B cell (primary cell): ENCODE data around the gene FAM20C. TPM values are rescaled to one million over a fixed set of nuclear protein-coding genes. Genes with fewer than 3 reads are reported as not detected.

Experiments
- ATAC-seq: fragments of 200-7000 bp; cut with Tn5 transposase; one replicate; pipeline ENCODE4 v1.10.0; 2021; ENCODE audit warnings: low read depth, mild to moderate bottlenecking, moderate number of reproducible peaks, moderate library complexity
- CTCF ChIA-PET: fragments of 350-600 bp; sonication (Branson Sonifier 250); formaldehyde crosslinking; loops from one replicate; lab custom pipeline; 2021; ENCODE audit warnings: antibody characterized with exemption, inconsistent platforms; lab: Charles Lee
- POLR2A ChIA-PET: fragments of 350-600 bp; sonication (Branson Sonifier 250); formaldehyde crosslinking; loops from one replicate; lab custom pipeline; 2021; ENCODE audit warnings: antibody characterized with exemption; lab: Charles Lee
- DNase-seq: peaks from one replicate; pipeline ENCODE4 v3.0.0; 2013
- H2AFZ ChIP-seq: 2 replicates; pipeline ENCODE4 v1.6.1; 2012; ENCODE audit warnings: mild to moderate bottlenecking, low read depth, low read length; ENCODE audit not compliant: insufficient read depth, poor library complexity, severe bottlenecking
- H3K27ac ChIP-seq, 2 donors: 1 replicate in 1 of 2; 2 replicates in 1 of 2; pipeline ENCODE4 v1.5.1; 2012 to 2013; ENCODE audit warnings: low read length in 2 of 2, mild to moderate bottlenecking in 2 of 2, moderate library complexity in 1 of 2
- H3K27me3 ChIP-seq, 4 experiments: fragments of 200-600 bp in 1 of 4; sonication (generic) in 1 of 4; replicated peaks in 1 of 4; 1 replicate in 2 of 4; 2 replicates in 2 of 4; pipeline versions ENCODE4 v1.6.1 to v1.7.0; 2013 to 2016; ENCODE audit warnings: low read length in 3 of 4, mild to moderate bottlenecking in 2 of 4, mixed read lengths in 1 of 4, moderate library complexity in 1 of 4; ENCODE audit not compliant: insufficient read depth in 4 of 4, control insufficient read depth in 3 of 4; ENCODE audit errors: control extremely low read depth in 1 of 4
- H3K36me3 ChIP-seq, 2 experiments: replicated peaks in 1 of 2; 1 replicate in 1 of 2; 2 replicates in 1 of 2; pipeline versions ENCODE4 v1.6.1 to v1.7.1; 2013; ENCODE audit warnings: low read length in 1 of 2; ENCODE audit not compliant: insufficient read depth in 2 of 2, control insufficient read depth in 1 of 2; ENCODE audit errors: control extremely low read depth in 1 of 2, extremely low read depth in 1 of 2
- H3K4me1 ChIP-seq, 2 donors: fragments of 200-600 bp in 1 of 2; sonication (generic) in 1 of 2; 1 replicate in 1 of 2; 2 replicates in 1 of 2; pipeline versions ENCODE4 v1.5.1 to v1.6.1; 2013 to 2017; ENCODE audit warnings: low read length in 2 of 2; ENCODE audit not compliant: control insufficient read depth in 2 of 2, insufficient read depth in 2 of 2
- H3K4me2 ChIP-seq: replicated peaks from 2 replicates; pipeline ENCODE3; 2012; ENCODE audit warnings: mild to moderate bottlenecking, low read depth, low read length; ENCODE audit not compliant: poor library complexity, severe bottlenecking
- H3K4me3 ChIP-seq, 5 experiments: fragments of 200-600 bp in 1 of 5; sonication (generic) in 1 of 5; 1 replicate in 3 of 5; 2 replicates in 2 of 5; pipeline versions ENCODE4 v1.5.1 to v1.7.0; 2011 to 2016; ENCODE audit warnings: low read length in 4 of 5, mild to moderate bottlenecking in 4 of 5, low read depth in 2 of 5, control low read depth in 1 of 5, moderate library complexity in 1 of 5; ENCODE audit not compliant: insufficient read depth in 1 of 5; ENCODE audit errors: control extremely low read depth in 1 of 5, extremely low read depth in 1 of 5
- H3K79me2 ChIP-seq: fragments of 200-600 bp; sonication (generic); one replicate; pipeline ENCODE4 v1.6.0; 2016; ENCODE audit warnings: low read length; ENCODE audit not compliant: control insufficient read depth, insufficient read depth
- H3K9ac ChIP-seq: fragments of 200-600 bp; sonication (generic); 2 replicates; pipeline ENCODE4 v1.6.1; 2017; ENCODE audit warnings: mild to moderate bottlenecking, low read length, moderate library complexity
- H3K9me3 ChIP-seq, 3 donors: one replicate each; pipeline versions ENCODE4 v1.6.1 to v1.7.1; 2013; ENCODE audit warnings: low read length in 2 of 3; ENCODE audit not compliant: control insufficient read depth in 2 of 3, insufficient read depth in 1 of 3; ENCODE audit errors: control extremely low read depth in 1 of 3
- H4K20me1 ChIP-seq: 2 replicates; pipeline ENCODE4 v1.6.0; 2012; ENCODE audit warnings: mild to moderate bottlenecking, low read length; ENCODE audit not compliant: insufficient read depth, control insufficient read depth, poor library complexity, severe bottlenecking
- H3K27ac Mint-ChIP-seq: one replicate; pipeline ENCODE4 v1.8.0; 2021; ENCODE audit warnings: mixed read lengths
- H3K27me3 Mint-ChIP-seq: one replicate; pipeline ENCODE4 v1.8.0; 2021; ENCODE audit warnings: mixed read lengths
- H3K4me1 Mint-ChIP-seq: one replicate; pipeline ENCODE4 v1.8.0; 2021; ENCODE audit warnings: mixed read lengths
- H3K4me3 Mint-ChIP-seq: one replicate; pipeline ENCODE4 v1.8.0; 2021; ENCODE audit warnings: mixed read lengths
- H3K9me3 Mint-ChIP-seq: one replicate; pipeline ENCODE4 v1.8.0; 2022; ENCODE audit warnings: mixed read lengths; ENCODE audit not compliant: insufficient read depth
- EZH2 ChIP-seq: IDR thresholded peaks from 2 replicates; pipeline ENCODE4 v1.6.1; 2012; ENCODE audit warnings: borderline replicate concordance, low read depth, mild to moderate bottlenecking, moderate library complexity, low read length; ENCODE audit not compliant: insufficient read depth, poor library complexity, severe bottlenecking
- WGBS: methylation state at CpG from one replicate; pipeline ENCODE4 v1.1.5; 2013; ENCODE audit warnings: missing lambda C conversion rate; ENCODE audit not compliant: insufficient coverage; 5-methylcytosine and 5-hydroxymethylcytosine counted together
- intact Hi-C: fragments of 100-400 bp; cut with micrococcal nuclease; formaldehyde crosslinking; loops from one replicate; pipeline ENCODE4 v1.10.0; 2022
- polyA plus RNA-seq: library from polyadenylated mRNA; depleted of rRNA; stranded (reverse); fragments of >200 nt; gene quantifications from 2 replicates; pipeline ENCODE4 v1.2.3, GENCODE V29; 2012
- total RNA-seq, 2 donors: library from RNA; stranded (reverse); fragments of 120-200 nt in 1 of 2; gene quantifications; 1 replicate in 1 of 2; 2 replicates in 1 of 2; pipeline versions ENCODE4 v1.2.3 to v1.2.4, GENCODE V29; 2013 to 2022
- TF ChIP-seq, protein P1 (sequence below): fragments of 200-600 bp; IDR thresholded peaks from one replicate; pipeline ENCODE4 v1.8.0; 2022; ENCODE audit warnings: antibody characterized with exemption, mild to moderate bottlenecking

FAM20C gene
- total and polyA plus RNA-seq, 2 donors (not counting 1 experiment from before 2014, with no cell fraction given): 0.54 to 0.81 TPM

DNA sequence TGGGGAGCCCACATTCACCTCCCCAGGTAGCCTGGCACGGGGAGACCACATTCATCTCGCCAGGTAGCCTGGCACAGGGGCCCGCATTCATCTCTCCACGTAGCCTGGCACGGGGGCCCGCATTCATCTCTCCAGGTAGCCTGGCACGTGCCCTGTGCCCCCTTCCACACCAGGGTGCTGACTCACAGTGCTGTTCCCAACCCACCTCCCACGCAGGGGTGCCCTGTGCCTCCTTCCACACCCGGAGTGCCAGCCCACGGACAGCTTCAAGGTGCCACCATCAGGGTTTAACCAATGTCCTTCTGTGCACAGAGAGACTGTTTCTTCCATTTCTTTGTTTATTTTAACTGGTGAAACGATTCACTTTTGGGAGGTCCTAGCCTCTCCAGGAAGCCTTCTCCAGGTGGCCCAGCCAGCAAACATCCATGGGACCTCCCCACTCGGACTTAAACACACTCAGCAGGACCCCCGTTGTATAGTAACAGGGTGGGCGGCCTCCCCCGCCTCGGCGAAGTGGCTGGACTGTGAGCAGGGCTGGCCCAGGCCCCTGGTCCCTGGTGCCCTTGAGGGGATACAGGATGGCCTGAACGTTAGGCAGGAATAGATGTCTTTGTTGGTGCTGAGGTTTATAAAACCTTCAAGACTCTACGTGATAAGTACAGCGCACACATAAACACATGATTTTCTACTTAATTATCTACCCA, 56.5 kb downstream of the FAM20C start:
- Histone ChIP-seq H3K9me3 (peaks cover 0 to 5% (median 0%) of the 10 kb centered on the region in 3 donors), H3K36me3 (no peaks in the 10 kb centered on the region), H4K20me1 (no peaks in the 10 kb centered on the region), H2AFZ (no peak overlapping the region), H3K27ac (no peak overlapping the region), H3K27me3 (no peaks in the 10 kb centered on the region), H3K79me2 (no peaks in the 10 kb centered on the region), H3K9ac (no peak overlapping the region), H3K4me2 (no peak overlapping the region), H3K4me3 (no peak overlapping the region), H3K4me1 (no peaks in the 10 kb centered on the region)
- POLR2A ChIA-PET: no interaction called here
- Mint-ChIP-seq H3K9me3 (no peaks in the 10 kb centered on the region), H3K27ac (no peak overlapping the region), H3K27me3 (no peaks in the 10 kb centered on the region), H3K4me3 (no peak overlapping the region), H3K4me1 (no peaks in the 10 kb centered on the region)
- 95% methylated on average over 13 of the region's 20 CpGs for WGBS
- intact Hi-C loops: no loop called here
- ATAC-seq: no peak
- no peak for DNase-seq
- TF ChIP-seq EZH2: no peak
- TF ChIP-seq, protein P1, sequence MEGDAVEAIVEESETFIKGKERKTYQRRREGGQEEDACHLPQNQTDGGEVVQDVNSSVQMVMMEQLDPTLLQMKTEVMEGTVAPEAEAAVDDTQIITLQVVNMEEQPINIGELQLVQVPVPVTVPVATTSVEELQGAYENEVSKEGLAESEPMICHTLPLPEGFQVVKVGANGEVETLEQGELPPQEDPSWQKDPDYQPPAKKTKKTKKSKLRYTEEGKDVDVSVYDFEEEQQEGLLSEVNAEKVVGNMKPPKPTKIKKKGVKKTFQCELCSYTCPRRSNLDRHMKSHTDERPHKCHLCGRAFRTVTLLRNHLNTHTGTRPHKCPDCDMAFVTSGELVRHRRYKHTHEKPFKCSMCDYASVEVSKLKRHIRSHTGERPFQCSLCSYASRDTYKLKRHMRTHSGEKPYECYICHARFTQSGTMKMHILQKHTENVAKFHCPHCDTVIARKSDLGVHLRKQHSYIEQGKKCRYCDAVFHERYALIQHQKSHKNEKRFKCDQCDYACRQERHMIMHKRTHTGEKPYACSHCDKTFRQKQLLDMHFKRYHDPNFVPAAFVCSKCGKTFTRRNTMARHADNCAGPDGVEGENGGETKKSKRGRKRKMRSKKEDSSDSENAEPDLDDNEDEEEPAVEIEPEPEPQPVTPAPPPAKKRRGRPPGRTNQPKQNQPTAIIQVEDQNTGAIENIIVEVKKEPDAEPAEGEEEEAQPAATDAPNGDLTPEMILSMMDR: no peak
- CTCF ChIA-PET: no interaction called here

DNA sequence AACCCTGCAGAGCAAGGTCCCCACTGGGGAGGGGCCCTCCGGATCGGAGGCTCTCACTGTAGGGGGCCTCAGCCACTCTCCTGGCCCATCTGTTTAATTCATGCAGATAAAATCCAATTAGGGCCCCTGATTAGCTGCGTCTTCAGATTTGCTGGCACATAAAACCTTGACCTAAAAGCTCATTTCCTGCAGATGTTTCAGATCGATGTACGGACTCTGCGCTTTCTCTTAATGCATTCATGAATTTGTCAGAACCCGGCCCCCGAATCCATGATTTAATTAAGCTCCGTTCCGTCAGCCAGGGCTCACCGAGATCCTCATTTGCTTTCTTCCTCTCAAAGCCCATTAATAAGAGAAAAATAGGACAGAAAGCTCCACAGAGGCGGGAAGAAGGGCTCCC, 57.6 kb downstream of the FAM20C start:
- no peak overlapping the region for H3K4me2 ChIP-seq
- no peak overlapping the region for H3K4me3 ChIP-seq
- POLR2A ChIA-PET: no interaction called here
- H3K9me3 ChIP-seq: peaks cover 0 to 5% (median 0%) of the 10 kb centered on the region in 3 donors
- Mint-ChIP-seq H3K27ac (no peak overlapping the region), H3K4me3 (no peak overlapping the region), H3K27me3 (no peaks in the 10 kb centered on the region), H3K9me3 (no peaks in the 10 kb centered on the region), H3K4me1 (no peaks in the 10 kb centered on the region)
- TF ChIP-seq, protein P1: no peak
- no peak for TF ChIP-seq EZH2
- no peaks in the 10 kb centered on the region for H4K20me1 ChIP-seq
- H3K9ac ChIP-seq: no peak overlapping the region
- DNase-seq: no peak
- intact Hi-C loops: no loop called here
- CTCF ChIA-PET: no interaction called here
- no peaks in the 10 kb centered on the region for H3K27me3 ChIP-seq
- 96% methylated on average over 11 of the region's 12 CpGs for WGBS
- no peak overlapping the region for H3K27ac ChIP-seq
- H3K79me2 ChIP-seq: no peaks in the 10 kb centered on the region
- no peaks in the 10 kb centered on the region for H3K4me1 ChIP-seq
- no peak overlapping the region for H2AFZ ChIP-seq
- H3K36me3 ChIP-seq: no peaks in the 10 kb centered on the region
- ATAC-seq: no peak
